Activated CD8-positive, alpha-beta memory T cell treated with anti-CD3 and anti-CD28 coated beads for 1 hour (primary cell): ENCODE data around the gene OPRL1.
A peak's percentile ranks its signal among the peaks of the same experiment; 100 is the strongest.

Experiments used
- DNase-seq, 2 donors: peaks; one replicate each; pipeline ENCODE4 v3.0.0-alpha.2; 2020; ENCODE audit warnings: low read depth in 1 of 2; ENCODE audit errors: extremely low read depth in 1 of 2

The OPRL1 gene

DNA sequence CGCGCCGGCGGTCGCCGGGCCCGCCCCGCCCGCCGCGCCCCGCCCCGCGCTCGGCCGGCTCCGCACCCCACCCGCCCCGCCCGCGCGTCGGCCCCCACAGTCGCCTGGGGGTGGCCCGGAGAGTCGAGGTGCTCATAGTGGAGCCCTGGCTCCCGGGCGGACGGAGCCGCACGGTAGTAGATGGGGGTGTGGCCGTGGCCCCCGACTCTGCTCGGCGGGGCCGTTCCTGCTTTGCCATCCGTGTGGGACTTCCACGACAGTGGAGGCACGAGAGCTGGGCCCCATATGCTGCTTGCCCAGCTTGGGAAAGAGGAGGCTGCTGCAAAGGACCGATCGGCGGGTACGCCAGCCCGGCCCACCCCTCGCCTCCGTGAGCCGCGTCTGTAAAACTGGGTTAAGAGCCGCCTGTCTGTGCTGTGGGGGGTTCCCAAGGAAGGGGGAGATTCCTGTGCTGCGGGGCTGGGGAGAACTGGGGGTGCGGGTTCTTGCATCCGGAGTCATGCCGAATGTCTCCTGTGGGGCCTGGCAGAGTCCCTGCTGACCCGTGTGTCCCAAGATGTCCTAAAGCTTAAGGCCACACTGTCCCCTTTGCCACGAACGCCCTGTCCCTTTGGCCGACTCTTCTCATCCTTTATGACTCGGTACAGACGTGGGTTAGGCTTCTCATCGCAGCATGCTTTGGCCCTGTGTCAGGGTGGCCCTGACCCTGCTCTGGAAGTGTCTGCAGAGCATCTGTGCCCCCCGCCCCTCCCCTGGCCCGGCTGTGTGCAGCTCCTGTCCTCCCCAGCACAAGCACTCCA lies at the start of gene OPRL1:
OPRL1 (plus strand) TSS at position 70 of the 800 bp plus-strand sequence. CDS start 12,639 bp downstream, outside the sequence.
- no peak for DNase-seq

DNA sequence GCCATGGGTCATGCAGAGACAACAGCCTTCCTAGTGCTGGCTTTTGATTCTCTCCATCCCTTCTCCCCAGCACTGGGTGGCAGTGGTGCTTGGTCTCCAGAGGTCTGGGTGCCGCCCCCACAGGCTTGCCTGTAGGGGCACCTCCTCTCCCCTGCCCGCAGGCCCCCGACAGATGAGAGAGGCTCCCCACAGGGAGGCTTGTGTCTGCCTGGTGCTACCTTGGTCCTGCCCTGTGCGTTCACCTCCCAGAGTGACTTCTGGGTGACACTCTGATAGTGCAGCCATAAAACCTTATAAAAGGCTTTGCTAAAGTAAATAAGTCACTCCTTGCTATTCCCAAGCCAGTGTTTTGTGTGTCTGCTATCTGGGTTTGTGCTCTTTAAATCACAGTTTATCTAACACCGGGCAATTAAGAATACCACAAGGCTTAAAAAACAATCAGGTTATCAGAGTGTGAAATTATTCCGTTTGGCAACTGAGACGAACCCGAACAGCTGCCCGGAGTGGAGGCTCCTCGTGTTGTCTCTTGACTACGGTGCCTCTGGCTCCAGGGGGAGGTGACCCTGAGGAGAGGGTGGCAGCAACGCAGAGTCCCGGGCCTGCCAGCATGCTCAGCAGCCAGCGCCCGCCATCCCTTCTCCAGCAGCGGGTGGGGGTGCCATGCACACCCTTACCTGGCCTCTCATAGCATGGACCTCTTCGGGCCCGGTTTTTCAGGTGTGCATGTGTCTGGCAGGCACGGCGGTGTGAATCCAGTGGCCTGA lies 49.3 kb upstream of the OPRL1 start:
- DNase-seq, result no peak

DNA sequence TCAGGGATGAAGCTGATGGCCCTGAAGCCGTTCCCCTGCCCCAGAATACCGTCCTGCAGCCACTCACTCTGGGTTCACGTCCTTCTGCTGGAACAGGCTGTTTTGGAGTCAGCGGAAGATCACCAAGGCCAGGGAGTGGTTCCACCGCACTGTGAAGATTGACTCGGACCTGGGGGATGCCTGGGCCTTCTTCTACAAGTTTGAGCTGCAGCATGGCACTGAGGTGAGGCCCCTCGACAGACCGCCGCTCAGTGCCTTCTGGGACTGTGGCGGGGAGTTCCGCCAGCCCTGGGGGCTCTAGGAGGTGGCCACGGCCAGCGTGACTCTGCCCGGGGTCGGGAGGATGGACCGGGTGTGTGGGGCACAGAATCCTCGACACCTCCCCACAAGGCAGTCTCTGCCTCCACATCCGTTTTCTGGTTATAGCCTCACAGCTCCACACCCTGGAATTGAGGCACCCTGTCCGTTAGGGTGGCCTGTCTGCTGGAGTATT lies 48.0 kb upstream of the OPRL1 start:
- DNase-seq, result no peak

DNA sequence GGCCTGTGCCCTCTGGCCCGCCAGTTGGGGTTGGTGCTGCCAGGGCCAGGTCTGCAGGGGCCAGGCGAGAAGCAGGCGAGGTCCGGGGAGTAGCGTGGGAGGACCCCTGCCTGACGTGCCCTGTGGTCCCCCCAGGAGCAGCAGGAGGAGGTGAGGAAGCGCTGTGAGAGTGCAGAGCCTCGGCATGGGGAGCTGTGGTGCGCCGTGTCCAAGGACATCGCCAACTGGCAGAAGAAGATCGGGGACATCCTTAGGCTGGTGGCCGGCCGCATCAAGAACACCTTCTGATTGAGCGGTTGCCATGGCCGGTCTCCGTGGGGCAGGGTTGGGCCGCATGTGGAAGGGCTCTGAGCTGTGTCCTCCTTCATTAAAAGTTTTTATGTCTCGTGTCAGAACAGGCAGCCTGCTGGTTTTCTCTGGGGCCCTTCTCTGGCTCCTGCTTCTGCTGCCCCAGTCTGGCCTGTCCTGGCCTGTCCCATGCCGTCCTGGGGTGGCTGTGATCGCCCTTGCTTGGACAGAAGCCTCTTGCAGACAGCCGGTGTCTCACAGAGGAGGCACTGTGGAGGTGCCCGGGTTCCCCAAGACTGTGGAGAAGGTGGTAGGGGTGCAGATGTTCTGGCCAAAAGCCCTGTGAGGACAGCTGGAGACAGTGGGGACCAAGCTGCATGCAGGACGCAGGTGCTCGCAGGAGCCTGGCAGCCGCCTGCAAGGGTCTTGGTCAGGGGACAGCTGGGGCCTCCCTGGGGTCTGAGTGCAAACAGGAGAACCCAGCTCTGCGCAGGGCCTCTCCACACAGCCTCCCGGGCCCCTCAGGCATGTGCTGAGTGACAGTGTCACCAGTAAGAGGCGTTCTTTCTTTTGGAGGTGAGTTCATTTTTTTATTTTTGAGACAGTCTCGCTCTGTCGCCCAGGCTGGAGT lies 46.9 kb upstream of the OPRL1 start:
- no peak for DNase-seq

DNA sequence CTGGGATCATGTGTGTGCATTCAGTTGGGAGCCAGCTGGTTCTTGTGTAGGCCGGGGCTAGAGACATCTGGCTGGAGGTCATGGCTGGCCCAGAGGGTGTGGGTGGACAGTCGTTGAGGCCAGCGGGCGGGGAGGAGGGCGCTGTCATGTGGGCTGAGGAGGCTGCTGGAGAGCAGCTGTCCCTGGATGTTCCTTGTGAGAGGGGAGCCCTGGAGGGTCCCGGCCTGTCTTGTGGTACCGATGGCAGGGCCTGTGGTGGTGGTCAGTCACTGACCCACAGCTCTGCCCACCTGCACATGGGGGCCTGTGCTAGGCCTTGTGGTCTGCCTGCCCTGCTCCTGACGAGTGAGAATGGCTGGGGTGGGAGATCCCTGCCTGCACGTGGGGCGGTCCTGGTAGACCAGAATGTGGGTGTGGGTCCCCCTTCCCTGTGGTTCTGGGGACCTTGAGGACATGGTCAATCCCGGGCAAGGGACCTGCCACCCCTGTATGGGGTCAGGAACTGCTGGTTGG lies 45.8 kb upstream of the OPRL1 start:
- no peak for DNase-seq

DNA sequence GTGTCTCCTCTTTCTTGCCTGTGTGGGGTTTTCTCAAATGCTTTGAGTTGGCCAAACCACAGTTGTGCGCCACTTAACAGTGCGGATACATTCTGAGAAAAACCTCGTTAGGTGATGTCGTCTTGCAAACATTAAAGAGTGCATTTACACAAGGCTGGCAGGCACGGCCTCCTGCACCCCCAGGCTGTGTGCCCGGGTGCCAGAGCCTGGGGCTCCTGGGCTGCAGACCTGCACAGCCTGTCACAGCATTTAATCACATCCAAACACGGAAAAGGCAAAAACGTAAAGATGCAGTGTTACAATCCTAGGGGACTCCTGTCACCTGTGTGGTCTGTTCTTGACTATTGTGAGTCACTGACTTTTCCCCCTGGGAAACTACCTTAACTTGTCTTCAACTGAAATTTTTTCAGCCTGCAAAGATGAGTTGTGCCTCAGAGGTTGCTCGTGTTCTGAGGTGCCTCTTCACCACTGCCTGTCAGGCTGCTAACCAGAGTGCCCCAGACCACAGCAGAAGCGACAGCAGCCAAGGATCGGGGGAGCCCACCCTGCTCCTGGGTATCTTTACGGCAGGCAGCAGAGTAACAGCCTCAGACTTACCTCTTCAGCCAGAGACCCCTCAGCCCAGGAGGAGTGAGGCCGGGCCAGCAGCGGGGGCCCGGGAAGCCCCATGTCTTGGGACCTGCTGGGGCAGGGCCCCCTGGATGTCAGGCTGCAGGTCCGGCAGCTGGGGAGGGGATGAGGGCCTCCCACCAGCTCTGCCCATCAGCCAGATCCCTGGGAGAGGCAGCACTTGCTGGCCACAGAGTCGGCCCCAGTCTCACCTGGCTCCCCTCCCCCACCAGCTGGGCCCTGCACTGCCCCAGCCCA lies 44.6 kb upstream of the OPRL1 start:
- DNase-seq, result no peak

DNA sequence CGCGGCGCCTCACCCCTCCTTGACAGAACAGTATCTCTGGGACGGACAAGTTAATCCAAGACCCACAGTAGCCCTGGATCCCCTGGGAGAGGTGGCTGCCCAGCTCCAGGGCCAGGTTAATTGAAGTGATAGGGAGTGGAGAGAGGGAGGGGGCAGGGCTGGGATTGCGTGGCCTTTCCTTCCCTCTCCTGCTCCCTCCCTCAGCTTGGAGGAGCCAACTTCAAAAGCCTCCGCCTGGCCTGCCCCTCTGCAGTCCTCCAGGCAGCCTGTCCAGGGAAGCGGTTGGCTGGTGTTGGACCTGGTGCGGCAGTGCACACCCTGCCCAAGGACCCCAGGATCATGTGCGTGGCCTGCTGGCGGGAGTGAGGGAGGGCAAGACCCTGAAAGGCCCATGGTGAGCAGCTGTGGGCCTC lies 43.9 kb upstream of the OPRL1 start, which contains the start of gene C20orf204:
C20orf204 (plus strand) TSS at position 250 of the 413 bp plus-strand sequence; CDS start at position 392, 142 bp downstream.
- no peak for DNase-seq

DNA sequence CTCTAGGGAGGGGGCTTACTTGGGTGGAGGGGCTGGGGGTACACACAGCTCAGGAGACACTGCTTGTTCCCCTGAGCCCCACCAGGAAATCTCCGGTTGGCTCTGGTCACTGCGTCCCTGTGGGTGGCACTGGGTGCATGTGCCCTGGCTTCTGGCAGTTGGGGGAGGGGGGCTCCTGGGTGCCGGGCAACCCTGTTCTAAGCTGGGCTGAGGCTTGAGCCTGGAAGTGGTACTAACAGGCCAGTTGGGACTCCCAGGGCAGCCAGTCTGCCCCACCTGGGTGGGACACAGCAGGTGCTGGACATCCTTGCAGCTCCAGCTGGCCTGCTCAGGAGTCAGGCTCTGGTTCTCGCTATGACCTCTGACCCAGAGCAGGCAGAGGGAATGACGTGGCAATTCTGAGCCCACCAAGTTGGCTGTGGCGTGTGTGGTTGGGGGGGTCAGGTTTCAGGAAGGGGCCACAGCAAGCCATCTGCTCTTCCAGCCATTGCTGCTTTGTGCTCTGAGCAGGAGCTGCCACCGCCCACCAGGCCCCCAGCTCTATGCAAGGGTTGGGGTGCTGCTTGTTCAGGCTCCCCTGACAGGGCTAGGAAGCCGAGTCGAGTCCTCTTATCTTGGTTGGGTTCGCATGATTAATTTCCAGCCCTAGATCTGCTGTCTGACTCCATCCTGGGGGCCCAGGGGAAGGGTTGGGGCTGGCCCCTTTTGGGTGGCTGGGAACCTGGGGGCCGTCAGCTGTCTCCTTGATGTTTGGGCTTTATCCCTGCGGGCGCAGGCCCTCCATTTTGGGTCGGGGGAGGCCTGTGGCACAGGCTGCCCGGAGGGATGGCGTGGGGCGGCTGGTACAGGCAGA lies 43.3 kb upstream of the OPRL1 start:
- DNase-seq, result no peak

DNA sequence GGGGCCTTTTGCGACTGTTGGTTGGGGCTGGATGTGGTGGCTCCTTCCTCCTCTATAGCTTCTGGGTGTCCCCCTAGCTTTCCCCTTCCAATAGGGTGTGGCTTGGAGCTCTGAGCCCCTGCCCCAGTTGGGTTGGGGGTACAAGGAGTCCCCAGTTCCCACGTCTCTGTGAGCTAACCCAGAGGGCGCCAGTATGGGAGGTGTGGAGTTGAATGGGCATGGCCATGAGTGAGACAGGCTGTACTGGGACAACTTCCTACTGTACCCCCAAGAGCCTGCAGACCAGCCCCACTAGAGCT lies 42.7 kb upstream of the OPRL1 start:
- no peak for DNase-seq

DNA sequence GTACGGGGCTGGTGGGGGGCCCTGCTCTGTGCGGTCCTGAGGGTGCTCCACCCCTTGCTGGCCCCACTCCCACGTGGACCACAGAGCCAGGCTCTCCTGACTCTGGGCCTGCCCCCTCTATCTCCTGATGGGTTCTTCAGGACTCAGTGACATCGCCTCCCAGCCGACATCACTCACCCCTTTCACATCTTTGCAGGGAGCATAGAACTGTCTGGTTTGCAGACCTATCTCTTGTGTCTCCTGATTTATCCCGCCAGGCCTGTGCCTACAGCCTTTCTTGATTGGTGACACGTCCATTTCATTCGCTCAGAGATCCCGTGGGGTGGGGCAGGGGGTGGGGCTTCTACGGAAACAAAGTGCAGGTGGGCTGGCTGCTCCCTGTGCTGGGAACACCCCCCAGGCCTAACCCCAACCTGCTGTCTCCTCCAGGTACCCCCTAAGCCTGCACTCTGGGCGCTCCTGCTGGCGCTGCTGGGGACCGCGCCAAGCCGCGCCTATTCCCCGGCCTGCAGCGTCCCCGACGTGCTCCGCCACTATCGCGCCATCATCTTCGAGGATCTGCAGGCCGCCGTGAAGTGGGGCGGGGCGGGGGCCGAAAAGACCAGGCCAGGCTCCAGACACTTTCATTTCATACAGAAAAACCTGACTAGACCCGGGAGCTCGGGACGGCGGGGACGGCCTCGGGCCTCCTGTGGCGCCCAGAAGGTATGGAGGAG lies 42.2 kb upstream of the OPRL1 start:
- no peak for DNase-seq

DNA sequence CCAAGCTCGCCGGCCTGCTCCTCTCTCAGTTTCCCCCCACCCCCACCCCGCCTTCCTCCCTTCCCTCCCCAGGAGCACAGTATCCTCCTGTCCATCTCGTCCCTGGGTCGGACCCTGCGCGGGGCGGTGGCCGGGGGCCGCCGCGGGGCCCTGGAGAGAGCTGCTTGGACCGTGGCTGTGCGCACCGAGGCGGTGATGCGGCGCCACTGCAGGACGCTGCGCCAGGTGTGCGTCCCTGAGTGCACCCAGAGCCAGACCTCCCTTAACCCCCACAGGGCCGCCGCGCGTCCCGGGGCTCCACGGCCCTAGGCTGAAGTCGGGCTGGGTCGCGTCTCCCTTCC lies 41.7 kb upstream of the OPRL1 start:
- no peak for DNase-seq

DNA sequence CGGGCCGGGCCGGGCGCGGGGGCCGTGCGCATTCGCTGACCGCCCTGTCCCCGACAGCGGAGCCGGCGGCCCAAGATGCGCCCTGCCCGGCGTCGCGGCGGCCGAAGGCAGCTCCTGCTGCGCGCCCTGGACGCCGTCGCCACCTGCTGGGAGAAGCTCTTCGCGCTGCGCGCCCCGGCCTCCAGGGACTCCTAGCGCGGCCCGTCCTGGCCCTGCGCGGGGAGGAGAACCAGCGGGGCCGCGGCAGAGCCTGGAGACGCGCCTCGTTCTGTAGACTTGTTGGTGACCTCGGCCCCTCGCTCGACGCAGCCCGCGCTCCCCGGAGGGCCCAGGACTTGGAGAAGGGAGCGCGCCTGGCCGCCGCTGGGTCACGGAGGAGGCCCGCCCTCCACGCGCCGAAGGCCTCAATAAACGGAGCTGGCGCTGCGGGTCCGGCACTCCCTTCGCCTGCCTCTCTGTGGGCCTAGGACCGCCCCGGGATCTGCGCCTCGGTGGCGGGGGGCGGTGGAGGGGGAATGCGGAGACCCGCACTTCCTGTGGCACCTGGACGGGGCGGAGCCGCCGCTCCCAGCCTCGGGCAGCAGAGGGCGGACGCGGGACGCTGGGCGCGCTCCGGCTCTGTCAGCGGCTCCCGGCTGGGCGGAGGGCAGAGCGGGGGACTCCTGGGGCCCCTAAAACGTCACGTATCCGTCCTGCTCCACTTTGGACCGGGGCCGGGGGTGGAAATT lies 41.2 kb upstream of the OPRL1 start:
- DNase-seq, result peak; percentile 24 to 61

DNA sequence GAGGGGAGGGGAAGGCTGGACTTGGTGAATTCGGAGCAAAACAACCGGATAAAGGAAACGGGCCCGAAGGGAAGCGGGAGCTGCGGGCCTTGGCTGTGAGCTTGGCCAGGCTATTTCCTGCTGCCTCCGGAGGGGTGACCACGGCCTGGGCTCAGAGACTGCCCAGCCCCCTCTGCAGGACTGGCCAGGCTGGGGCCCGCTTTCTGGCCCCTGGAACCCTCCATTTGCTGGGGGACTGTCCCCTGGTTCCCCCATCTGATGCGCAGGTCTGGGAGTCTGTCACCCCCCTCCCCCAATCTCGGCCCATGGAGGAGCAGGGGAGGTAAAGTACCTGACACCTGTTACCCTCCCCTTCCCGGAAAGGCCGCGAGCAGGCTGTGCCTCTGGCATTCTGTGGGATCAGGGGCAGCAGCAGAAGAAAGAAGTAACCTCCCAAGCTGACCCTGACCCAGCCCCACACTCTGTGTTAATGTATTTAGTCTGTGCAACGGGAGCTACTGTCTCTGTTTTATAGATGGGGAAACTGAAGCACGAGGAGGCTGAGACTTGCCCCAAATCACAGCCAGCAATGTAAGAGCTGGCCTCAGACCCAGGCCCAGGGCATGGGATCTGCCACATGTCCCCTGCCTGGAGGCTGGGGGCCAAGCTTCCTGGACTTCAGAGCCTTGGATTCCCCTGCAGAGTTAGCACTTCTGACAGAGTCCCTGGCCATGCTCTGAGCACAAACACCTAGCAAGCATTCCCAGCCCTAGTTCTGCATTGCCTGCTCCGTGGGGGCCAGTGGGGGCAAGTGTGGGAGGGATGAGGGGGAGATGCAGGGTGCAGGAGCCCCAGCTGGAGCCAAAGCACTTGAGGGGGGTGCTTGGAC lies 40.4 kb upstream of the OPRL1 start:
- no peak for DNase-seq

DNA sequence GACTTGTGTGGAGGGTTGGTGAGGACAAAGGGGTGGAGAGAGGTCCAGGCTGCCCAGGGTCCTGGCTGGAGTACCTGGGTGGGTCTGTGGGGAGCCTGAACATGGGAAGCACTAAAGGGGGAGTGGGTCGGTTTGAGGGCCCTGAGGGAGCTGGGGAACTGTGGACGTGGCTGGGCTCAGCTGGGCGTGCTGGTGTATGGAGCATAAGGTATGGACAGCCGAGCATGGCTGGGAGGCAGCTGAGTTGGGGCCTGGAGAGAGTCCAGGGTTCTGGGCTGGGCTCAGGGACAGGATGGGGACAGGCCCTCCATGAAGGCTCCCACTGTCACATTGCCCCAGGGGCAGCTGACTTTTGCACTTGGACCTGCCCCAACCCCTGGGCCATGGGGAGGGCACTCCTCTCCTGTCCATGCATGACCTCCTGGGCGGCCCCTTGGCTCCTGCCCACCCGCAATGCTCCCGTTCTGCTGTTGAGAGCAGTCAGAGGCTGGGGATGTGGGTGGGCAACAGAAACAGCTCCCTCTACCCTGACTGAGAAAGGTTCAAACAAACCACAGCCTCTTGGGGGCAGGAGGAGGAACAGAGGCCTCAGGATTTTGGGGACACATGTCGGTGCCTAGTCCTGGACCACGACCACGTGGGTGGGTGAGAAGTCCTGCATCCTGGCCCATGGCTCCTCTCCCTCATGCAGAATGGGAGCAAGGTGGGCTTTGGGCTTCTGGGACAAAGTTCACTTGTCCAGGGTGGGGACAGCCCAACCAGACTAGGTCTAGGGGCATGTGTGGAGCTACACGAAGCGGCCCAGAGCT lies 39.4 kb upstream of the OPRL1 start:
- no peak for DNase-seq

DNA sequence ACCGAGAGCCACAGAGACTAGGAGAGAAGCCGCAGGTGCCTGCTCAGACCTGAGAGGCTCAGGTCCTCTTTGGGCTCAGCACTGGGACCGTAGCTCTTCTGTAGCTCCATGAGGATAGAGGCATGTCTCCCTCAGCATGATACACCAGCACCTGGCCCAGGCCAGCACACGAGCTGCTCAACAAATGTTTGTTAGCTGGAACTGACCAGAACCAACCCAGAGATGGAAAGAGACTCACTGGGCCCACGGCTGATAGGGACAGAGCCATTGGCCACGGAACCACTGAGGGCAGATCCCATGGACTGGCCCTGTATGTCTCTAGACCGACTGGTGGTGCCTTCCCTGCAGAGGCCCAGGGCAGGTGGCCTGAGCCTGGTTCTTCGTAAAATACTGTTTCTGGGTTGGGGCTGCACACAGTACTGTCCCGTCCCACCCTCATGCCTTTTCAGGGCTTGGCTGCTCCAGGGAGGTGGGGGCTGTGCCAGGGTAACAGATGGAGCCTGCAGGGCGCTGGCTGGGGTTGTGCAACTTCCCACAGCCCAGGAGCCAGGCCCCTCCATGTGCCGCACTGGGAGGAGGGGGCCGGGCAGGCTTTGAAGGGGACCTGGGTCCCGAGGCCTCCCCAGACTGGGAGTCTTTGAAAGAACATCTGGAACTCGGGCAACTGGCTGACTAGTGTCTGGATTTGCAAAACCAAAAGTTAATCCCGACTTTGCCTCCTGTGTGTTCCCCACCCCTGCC lies 38.7 kb upstream of the OPRL1 start:
- no peak for DNase-seq

DNA sequence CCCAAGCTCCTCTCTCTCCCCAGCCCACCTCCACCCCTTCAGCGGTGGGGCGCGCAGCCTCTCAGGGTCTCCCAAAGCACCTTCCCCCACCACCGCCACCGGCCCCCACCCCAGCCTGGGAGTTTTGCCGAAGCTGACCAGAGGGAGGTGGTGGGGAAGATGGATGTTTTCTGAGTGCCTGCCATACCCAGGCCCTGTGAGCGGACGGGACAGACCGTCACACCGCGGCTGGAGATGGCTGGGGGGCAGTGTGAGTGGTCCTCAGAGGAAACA lies 38.2 kb upstream of the OPRL1 start:
- DNase-seq, result no peak
